ENCODE measurements around the gene CLEC2A.

- TF ChIP-seq CTCF (IDR thresholded peaks at IDR 0.05) (no peak), POLR2AphosphoS5 (IDR thresholded peaks at IDR 0.05) (no peak), POLR2A (IDR thresholded peaks at IDR 0.05) (no peak)
Observed at GRCh38 chr12:9957834-9958233, 25.7 kb upstream of the CLEC2A start.
